Epidermal melanocyte (primary cell): Measurements from ENCODE around the gene NBAS.

Experiments used
- DNase-seq: peaks from one replicate; pipeline ENCODE4 v3.0.0; 2011; ENCODE audit warnings: low spot score; ENCODE audit not compliant: insufficient read length

The NBAS gene

GRCh38 chr2:15311926-15312325 lies 249.2 kb downstream of the NBAS start:
- no peak for DNase-seq

DNA sequence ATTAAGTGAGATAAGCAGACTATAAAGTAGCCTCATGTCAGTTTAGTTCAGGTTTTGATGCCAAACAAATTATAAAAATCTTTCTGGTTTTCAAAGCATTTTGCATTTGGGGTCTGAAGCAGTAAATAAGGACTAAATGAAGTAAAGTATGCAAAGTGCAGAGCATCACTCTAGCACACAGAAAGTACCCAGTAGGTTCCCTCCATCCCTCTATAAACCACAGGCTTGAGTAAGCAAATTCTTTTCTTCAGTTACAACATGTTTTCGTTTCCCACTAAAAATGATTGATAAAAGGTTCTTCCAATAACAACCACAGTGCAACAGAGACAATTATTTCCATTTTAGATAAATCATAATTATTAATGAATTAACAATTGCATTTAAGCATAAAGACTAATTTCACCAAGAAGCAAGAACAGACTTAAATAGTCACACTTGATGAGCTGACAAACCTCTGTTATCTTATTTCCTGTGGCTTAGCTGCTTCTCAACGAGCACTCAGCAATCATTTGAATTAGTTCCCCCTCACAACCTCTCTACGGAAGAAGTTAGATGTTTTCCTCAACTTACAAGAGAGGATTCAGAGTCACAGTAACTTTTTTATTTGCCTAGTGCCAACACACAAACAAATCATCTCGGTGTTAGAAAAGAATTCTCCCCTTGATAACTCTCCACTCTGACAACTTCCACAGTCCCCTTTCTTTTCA lies 249.8 kb downstream of the NBAS start:
- DNase-seq, result no peak

GRCh38 chr2:15307526-15307925 lies 253.6 kb downstream of the NBAS start:
- DNase-seq, result no peak

DNA sequence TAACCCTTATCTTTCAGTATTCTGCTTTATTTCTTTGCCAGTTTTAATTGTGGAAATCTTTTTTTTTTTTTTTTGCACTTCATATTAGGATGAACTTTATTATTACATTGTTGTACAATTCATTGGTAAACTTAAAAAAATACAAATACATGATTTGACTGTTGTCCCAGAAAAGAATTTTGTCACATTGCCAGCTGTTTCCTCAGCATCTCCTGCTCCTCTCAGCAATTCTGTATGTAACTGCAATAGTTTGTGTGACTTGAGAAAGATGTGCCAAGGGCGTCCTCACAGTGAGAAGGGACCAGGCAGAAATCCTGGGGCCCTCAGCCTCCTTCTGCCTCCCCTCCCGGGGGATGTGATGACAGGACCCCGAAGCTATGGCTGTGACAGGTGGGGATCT lies 254.4 kb downstream of the NBAS start:
- no peak for DNase-seq

GRCh38 chr2:15303874-15304273 lies 257.3 kb downstream of the NBAS start:
- no peak for DNase-seq

DNA sequence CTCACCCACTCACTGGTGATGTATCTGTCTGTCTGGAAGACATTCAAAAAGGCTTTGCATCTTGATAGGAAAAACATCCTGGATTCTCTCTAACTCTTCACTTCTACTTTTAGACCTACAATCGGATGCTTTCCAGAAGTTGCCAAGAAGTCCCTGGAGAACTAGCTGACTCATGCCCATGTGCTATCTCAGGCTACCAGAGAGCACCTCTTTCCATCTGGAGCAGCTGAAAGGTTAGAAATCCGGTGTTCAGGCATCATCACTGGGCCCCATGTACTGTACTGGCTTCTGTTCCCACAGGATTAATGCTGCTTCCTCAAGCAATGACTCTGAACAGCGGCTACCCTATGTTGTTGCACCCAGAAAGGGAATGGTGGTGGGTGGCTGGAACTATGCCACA lies 259.0 kb downstream of the NBAS start:
- no peak for DNase-seq

DNA sequence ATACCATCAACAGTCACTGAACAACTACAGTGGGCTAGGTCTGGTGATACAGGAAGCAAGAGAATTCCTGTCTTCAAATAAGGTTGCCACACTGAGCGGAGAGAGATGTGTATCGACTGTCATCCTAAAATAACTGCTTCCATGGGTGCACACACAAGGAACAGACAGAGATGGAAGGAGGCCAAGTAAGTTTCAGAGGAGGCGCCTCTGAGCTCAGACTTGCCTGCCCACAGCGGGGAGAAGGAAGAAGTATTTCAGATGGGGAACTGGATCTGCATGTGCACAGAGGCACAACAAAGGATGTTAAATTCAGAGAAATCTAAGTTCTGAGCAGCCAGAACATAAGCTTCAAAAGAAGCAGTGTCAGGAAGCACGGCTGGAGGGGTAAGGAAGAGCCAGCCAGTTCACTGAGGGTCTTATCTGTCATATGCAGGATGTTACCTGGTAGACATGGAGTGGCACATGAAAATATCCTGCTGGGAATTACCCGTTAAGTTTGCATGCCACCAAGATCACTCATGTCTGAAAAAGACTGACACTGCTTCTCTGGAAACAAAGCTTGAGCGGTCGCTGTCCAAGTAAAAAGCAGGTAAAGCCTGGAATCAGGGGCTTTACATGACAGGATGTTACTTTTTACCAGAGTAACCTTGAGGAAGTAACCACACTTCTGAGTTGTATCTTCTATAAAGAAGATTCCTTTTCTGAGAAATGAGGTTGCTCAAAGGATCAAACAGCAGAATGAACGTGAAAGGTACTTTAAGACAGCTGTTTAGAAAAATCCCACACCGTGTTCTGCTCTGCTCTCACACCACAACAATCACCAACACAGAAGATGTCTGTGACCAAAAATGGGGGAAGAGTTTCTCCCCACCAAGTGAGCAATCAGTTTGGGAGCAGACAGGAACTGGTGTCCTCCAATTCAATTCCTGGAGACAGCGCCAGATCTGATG lies 260.2 kb downstream of the NBAS start:
- DNase-seq, result no peak

GRCh38 chr2:15299904-15300520 lies 261.1 kb downstream of the NBAS start:
- DNase-seq, result no peak

DNA sequence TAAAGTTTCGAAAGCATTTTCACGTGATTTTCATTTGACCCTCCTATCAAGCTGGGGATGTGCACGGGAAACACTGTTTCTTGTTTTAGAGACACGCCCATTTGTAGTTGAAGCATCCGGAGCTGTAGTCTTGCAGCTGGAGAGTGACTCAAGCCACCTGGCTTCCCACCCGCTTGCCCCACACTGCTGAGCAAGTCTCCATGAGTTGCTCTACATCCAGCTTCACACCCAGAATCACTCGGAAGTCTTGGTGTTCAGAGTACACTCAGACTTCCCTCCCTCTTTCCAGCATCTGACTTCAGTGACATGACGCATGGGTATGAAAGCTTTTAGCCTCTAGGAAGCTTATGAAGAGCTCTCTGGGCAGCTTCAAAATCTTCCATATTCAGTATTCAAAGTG lies 262.4 kb downstream of the NBAS start:
- DNase-seq, result no peak

DNA sequence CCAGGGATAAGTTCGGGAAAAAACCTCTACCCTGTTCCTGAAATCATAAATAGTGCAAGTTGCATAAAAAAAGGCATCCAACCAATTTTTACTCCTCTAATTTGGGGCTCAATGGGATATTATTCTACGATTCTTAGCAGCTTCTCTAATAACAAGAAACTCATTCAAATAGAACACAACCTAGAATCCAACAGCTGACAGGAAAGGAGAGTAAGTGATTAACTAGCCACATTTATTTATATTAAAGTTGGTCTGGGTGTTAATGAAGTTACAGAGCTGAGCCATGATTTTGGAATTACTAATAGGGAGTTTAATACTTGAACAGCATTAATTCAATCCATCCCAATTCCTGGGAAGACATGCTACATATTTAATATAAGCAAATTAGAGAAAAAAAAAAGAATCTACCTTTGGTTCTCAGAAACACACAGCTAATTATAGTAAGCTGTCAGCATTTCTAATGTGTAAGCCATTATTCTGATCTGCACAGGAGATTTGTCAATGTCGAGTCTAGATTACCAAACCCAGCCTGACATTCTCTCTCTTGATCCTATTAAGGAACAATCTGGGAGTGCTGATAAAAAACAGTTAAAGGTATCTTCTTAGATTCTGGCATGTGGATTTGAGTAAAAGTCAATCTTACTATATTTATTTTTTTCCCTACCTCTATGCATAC lies 267.7 kb downstream of the NBAS start:
- DNase-seq, result no peak

GRCh38 chr2:15287447-15288184 lies 273.5 kb downstream of the NBAS start:
- DNase-seq, result no peak

DNA sequence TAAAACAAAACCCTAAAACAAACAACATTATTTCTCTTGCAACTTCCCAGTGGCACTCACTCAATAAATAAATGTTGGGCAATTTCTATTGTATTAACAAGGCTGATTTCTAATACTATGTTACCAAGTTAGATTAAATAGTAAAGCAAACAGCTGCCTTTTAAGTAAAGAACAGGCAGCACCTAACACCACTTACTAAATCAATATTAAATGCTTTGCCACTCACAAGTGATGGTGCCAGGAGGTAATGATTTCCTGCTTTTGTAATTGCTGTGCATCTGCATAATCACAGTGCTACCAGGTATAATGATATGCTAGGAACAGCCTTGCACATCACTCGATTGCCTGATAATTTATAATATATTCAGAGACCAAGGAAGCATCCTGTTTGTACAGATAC lies 276.5 kb downstream of the NBAS start:
- no peak for DNase-seq

DNA sequence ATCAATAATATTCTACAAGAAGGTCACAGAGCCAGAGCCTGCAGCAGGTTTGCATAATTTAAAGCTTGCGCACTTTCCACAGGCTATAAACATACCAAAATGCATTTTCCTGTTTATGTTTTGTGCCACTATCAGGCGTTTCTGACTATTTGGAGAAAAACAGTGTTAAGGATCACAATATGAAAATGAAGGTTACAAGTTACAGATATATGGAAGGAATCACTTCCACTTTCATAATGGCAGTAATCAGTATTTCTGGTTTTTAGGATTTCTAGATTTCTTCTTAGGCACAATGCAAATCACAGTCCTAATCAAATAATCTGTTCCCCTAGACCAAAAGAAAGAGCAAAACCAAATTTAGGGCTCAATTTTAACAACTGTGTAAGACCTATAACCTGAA lies 279.5 kb downstream of the NBAS start:
- DNase-seq, result no peak

GRCh38 chr2:15279201-15279876 lies 281.8 kb downstream of the NBAS start:
- DNase-seq, result no peak

- DNase-seq, result no peak
These were observed 282.8 kb downstream of the NBAS start for GRCh38 chr2:15278296-15278695.

DNA sequence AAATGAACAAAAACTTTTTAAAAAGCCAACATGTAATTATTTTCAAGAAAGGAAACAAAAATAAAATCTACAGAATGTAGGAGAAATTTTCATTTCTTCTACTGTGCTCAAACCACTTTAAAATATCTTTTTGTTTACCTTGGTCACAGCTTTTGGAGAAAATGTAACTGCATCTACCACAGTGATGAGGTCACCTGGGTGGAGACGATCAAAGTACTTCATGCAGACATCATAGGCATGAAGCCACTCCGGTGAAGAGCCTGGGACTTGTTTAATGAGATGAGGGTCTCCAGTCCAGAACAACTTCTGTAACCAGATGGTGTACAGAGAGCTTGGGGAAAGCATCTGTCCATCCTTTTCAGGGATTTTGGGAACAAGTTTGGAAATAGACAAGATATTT lies 285.8 kb downstream of the NBAS start:
- no peak for DNase-seq

DNA sequence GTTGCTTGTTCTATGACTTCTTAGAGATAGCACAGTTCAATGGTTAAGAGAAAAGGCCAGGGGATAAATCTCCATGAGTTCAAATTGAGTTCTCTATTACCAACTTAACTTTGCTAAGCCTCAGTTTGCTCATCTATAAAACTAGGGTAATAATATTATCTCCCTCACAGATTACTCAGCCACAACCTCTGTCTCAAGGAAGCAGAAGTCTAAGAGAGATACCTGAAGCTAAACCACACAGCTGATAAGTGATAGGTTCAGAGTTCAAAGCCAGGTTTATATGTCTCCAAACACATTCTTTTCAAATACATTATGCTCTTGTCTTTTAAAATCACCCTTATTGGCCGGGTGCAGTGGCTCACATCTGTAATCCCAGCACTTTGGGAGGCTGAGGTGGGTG lies 287.7 kb downstream of the NBAS start:
- no peak for DNase-seq

DNA sequence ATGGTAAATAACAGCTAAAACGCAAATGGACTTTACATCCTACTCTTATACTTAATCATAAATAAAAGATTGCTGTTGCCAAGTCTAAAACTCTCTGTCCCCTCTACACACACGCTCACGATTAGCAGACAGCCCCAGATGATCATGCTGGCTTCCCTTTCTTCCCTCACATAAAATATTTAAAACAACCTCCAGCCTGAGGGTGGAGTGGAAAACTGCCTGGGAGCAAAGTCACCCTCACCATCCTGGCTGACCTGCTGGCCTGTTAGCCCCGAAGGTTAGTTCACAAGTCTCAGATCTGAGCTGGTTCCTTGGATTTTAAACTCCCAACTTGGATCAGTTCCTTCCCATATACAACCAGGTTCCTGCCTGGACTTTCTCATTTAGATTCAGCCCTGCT lies 288.2 kb downstream of the NBAS start:
- no peak for DNase-seq

- DNase-seq, result peak; percentile 34
These were observed 289.1 kb downstream of the NBAS start for GRCh38 chr2:15271941-15272542.

GRCh38 chr2:15271276-15271675 lies 289.9 kb downstream of the NBAS start:
- DNase-seq, result no peak
